ENCODE results near the gene PTMS. TPM values are rescaled to one million over a fixed set of nuclear protein-coding genes. Genes with fewer than 3 reads are reported as not detected.

The PTMS gene
- total RNA-seq, 2 experiments from 2014 or later, result 7.8 to 9.8 TPM

GRCh38 chr12:6730169-6730568, 36.0 kb upstream of the PTMS start:
- Histone ChIP-seq H3K36me3 (ENCODE audit: insufficient read depth, low read length) (peaks cover 43% of the 10 kb centered on the region), H3K4me1 (ENCODE audit: insufficient read depth, low read length, poor library complexity, severe bottlenecking) (peaks cover 15% of the 10 kb centered on the region), H3K4me3 (ENCODE audit: low read depth, low read length, poor library complexity, severe bottlenecking) (no peak overlapping the region), H3K9me2 (ENCODE audit: insufficient read depth, low read length) (no peaks in the 10 kb centered on the region), H3K4me2 (ENCODE audit: low read length) (no peak overlapping the region; the same call in 1 of the 2 replicates), H3K27ac (ENCODE audit: low read depth, low read length, poor library complexity, severe bottlenecking) (no peak overlapping the region), H3K79me2 (ENCODE audit: insufficient read depth, low read depth, low read length) (no peaks in the 10 kb centered on the region), H2AFZ (ENCODE audit: low read length) (no peak overlapping the region), H4K20me1 (ENCODE audit: insufficient read depth, low read length) (no peaks in the 10 kb centered on the region), H3K9me3 (ENCODE audit: low read length) (no peaks in the 10 kb centered on the region)
- TF ChIP-seq, protein P1, sequence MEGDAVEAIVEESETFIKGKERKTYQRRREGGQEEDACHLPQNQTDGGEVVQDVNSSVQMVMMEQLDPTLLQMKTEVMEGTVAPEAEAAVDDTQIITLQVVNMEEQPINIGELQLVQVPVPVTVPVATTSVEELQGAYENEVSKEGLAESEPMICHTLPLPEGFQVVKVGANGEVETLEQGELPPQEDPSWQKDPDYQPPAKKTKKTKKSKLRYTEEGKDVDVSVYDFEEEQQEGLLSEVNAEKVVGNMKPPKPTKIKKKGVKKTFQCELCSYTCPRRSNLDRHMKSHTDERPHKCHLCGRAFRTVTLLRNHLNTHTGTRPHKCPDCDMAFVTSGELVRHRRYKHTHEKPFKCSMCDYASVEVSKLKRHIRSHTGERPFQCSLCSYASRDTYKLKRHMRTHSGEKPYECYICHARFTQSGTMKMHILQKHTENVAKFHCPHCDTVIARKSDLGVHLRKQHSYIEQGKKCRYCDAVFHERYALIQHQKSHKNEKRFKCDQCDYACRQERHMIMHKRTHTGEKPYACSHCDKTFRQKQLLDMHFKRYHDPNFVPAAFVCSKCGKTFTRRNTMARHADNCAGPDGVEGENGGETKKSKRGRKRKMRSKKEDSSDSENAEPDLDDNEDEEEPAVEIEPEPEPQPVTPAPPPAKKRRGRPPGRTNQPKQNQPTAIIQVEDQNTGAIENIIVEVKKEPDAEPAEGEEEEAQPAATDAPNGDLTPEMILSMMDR (conservative IDR thresholded peaks at IDR 0.05; ENCODE audit: low read length), result 0 out of 2 replicates have a peak, but pooled peaks have one; percentile 32
- no peak for TF ChIP-seq EZH2phosphoT487 (IDR thresholded peaks at IDR 0.05; ENCODE audit: borderline replicate concordance, low read depth, low read length)
- ChIA-PET CTCF (ENCODE audit: unreplicated experiment) (no interaction called here), POLR2A (interaction anchor here (1.1 kb wide), 1 partner anchor 34 kb away, joined by 3 read pairs; no protein-coding TSS in a partner anchor)
- no TSS peak for BruUV-seq (replicated peaks)
- DNase-seq (ENCODE audit: low spot score), result peak; percentile 25
- intact Hi-C loops (cut with micrococcal nuclease; ENCODE audit: unreplicated experiment), result no loop called here

DNA sequence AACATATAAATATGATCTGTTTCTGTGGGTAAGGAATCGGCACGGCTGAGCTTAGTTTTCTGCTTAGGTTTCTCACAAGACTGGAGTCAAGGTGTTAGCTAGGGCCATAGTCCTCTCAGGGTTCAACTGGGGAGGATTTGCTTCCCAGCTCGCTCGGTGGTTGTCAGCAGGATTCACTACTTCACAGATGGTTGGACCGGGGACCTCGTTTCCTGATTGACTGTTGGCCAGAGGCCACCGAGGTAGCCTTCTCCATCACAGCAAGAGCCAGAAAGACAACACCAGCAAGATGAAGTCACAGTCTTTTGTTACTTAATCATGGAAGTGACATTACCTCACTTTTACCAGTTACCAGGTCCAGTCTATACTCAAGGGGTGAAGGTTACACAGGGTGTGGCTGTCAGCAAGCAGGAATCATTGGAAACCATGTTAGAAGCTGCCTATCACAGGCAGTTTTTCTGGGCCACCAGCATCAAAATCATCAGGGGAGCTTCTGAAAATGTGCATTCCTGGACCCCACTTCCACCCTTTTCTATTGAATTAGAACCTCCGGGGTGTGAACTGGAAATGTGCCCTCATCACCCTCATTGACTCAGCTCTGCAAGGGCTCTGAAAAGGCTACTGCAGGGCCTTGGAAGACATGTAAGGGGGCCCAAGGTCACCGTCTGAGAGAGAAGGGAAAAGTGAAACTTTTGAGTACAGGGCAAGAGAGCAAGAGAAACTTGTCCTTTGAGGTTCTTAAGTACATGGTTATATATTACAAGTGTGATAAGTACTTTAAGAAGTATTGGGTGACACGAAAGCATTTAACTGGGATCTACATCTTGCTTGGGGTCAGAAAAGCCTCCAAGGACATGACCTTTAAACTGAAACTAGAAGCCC, 31.4 kb upstream of the PTMS start:
- H3K36me3 ChIP-seq (ENCODE audit: insufficient read depth, low read length), result peaks cover 23% of the 10 kb centered on the region
- H3K4me2 ChIP-seq (ENCODE audit: low read length), result no peak overlapping the region
- ChIA-PET POLR2A (interaction anchor here (0.6 to 1.0 kb wide), 2 partner anchors 9 to 14 kb away, joined by 3 to 6 read pairs; no protein-coding TSS in a partner anchor), CTCF (ENCODE audit: unreplicated experiment) (no interaction called here)
- H3K4me1 ChIP-seq (ENCODE audit: insufficient read depth, low read length, poor library complexity, severe bottlenecking), result peaks cover 9% of the 10 kb centered on the region
- H3K9me3 ChIP-seq (ENCODE audit: low read length), result no peaks in the 10 kb centered on the region
- intact Hi-C loops (cut with micrococcal nuclease; ENCODE audit: unreplicated experiment), result loop anchor here (1.0 kb wide), 1 partner anchor 45 kb away; no protein-coding TSS in a partner anchor
- BruUV-seq (replicated peaks), result no TSS peak
- no peak overlapping the region for H2AFZ ChIP-seq (ENCODE audit: low read length)
- H4K20me1 ChIP-seq (ENCODE audit: insufficient read depth, low read length), result no peaks in the 10 kb centered on the region
- TF ChIP-seq, protein P1 (conservative IDR thresholded peaks at IDR 0.05; ENCODE audit: low read length), result no peak
- TF ChIP-seq EZH2phosphoT487 (IDR thresholded peaks at IDR 0.05; ENCODE audit: borderline replicate concordance, low read depth, low read length), result no peak
- no peak overlapping the region for H3K4me3 ChIP-seq (ENCODE audit: low read depth, low read length, poor library complexity, severe bottlenecking)
- H3K79me2 ChIP-seq (ENCODE audit: insufficient read depth, low read depth, low read length), result no peaks in the 10 kb centered on the region
- no peak for DNase-seq (ENCODE audit: low spot score)
- no peak overlapping the region for H3K27ac ChIP-seq (ENCODE audit: low read depth, low read length, poor library complexity, severe bottlenecking)
- no peaks in the 10 kb centered on the region for H3K9me2 ChIP-seq (ENCODE audit: insufficient read depth, low read length)
